H1 (cell line): Measurements from ENCODE around the gene CEBPA. TPM values are rescaled to one million over a fixed set of nuclear protein-coding genes. Genes with fewer than 3 reads are reported as not detected.

Experiments
- CTCF ChIA-PET: fragments of 300-600 bp; sonication (Branson Sonifier 250); formaldehyde crosslinking; loops from one replicate; lab custom pipeline; 2021; ENCODE audit not compliant: partially characterized antibody; lab: Charles Lee
- POLR2A ChIA-PET: fragments of 300-600 bp; sonication (Branson Sonifier 250); formaldehyde crosslinking; loops from one replicate; lab custom pipeline; 2021; ENCODE audit warnings: inconsistent platforms; ENCODE audit not compliant: partially characterized antibody; lab: Charles Lee
- DNase-seq, 2 experiments: peaks; one replicate each; pipeline versions ENCODE4 v3.0.0 to v3.0.0-alpha.2; 2010 to 2022; ENCODE audit warnings: low spot score in 2 of 2, low read depth in 1 of 2, mixed read lengths in 1 of 2
- FAIRE-seq: peaks from 2 replicates; lab custom pipeline; 2011; peaks lifted over from hg19 to GRCh38; lab: Jason Lieb, UNC
- H2AFZ ChIP-seq: 2 replicates; pipeline ENCODE4 v1.8.1; 2012; ENCODE audit warnings: low read length, inconsistent platforms
- H2AK5ac ChIP-seq: 2 replicates; pipeline ENCODE4 v1.6.1; 2013; ENCODE audit warnings: low read depth, low read length
- H2BK120ac ChIP-seq: replicated peaks from 2 replicates; pipeline ENCODE3; 2013; ENCODE audit warnings: low read depth, low read length, inconsistent platforms
- H2BK12ac ChIP-seq: 2 replicates; pipeline ENCODE4 v1.6.1; 2013; ENCODE audit warnings: low read depth, low read length
- H2BK15ac ChIP-seq: 2 replicates; pipeline ENCODE4 v1.6.1; 2013; ENCODE audit warnings: low read length
- H2BK20ac ChIP-seq: 2 replicates; pipeline ENCODE4 v1.6.1; 2013; ENCODE audit warnings: low read length
- H2BK5ac ChIP-seq: 2 replicates; pipeline ENCODE4 v1.6.1; 2013; ENCODE audit warnings: low read depth, low read length
- H3K14ac ChIP-seq: 2 replicates; pipeline ENCODE4 v1.6.1; 2013; ENCODE audit warnings: inconsistent platforms; ENCODE audit not compliant: insufficient read length
- H3K18ac ChIP-seq: 2 replicates; pipeline ENCODE4 v1.6.1; 2013; ENCODE audit warnings: low read length; ENCODE audit errors: extremely low read depth
- H3K23ac ChIP-seq: 2 replicates; pipeline ENCODE4 v1.6.1; 2013; ENCODE audit warnings: inconsistent platforms; ENCODE audit not compliant: insufficient read length
- H3K23me2 ChIP-seq: 2 replicates; pipeline ENCODE4 v1.6.1; 2013; ENCODE audit warnings: low read depth, low read length
- H3K27ac ChIP-seq: 2 replicates; pipeline ENCODE4 v1.6.1; 2011; ENCODE audit warnings: low read depth, low read length, inconsistent platforms
- H3K27me3 ChIP-seq, 4 experiments: replicated peaks in 1 of 4; 1 replicate in 1 of 4; 2 replicates in 3 of 4; pipeline versions ENCODE4 v1.6.1 to v1.8.1; 2011 to 2013; ENCODE audit warnings: low read length in 3 of 4, mild to moderate bottlenecking in 3 of 4, inconsistent platforms in 2 of 4, mixed read lengths in 2 of 4, moderate library complexity in 1 of 4; ENCODE audit not compliant: control insufficient read depth in 3 of 4, insufficient read depth in 3 of 4; ENCODE audit errors: extremely low read depth in 1 of 4
- H3K36me3 ChIP-seq, 4 experiments: 2 replicates each; pipeline versions ENCODE4 v1.6.1 to v1.8.1; 2011 to 2013; ENCODE audit warnings: mild to moderate bottlenecking in 4 of 4, low read length in 3 of 4, moderate library complexity in 2 of 4, control low read depth in 1 of 4, inconsistent platforms in 1 of 4; ENCODE audit not compliant: insufficient read depth in 4 of 4, control insufficient read depth in 2 of 4
- H3K4ac ChIP-seq: replicated peaks from 2 replicates; pipeline ENCODE3; 2013; ENCODE audit warnings: low read length, low read depth, mixed read lengths, inconsistent platforms; ENCODE audit not compliant: insufficient read length
- H3K4me1 ChIP-seq, 4 experiments: replicated peaks in 1 of 4; 1 replicate in 1 of 4; 2 replicates in 3 of 4; pipeline versions ENCODE4 v1.6.1 to v1.8.1; 2011 to 2013; ENCODE audit warnings: low read length in 3 of 4, inconsistent platforms in 2 of 4, mixed read lengths in 1 of 4; ENCODE audit not compliant: insufficient read depth in 4 of 4, control insufficient read depth in 3 of 4
- H3K4me2 ChIP-seq, 2 experiments: 2 replicates each; pipeline versions ENCODE4 v1.6.1 to v1.8.1; 2011 to 2013; ENCODE audit warnings: low read depth in 2 of 2, low read length in 2 of 2, control low read depth in 1 of 2, inconsistent platforms in 1 of 2, mild to moderate bottlenecking in 1 of 2; ENCODE audit not compliant: insufficient read depth in 1 of 2
- H3K4me3 ChIP-seq, 4 experiments: fragments of 200-600, 300-600 bp in 1 of 4; sonication (generic), shearing (Covaris generic), sonication (Bioruptor Twin) in 1 of 4; 2 replicates each; pipeline versions ENCODE4 v1.5.1 to v1.8.1; 2011 to 2016; ENCODE audit warnings: low read length in 4 of 4, low read depth in 3 of 4, control low read depth in 2 of 4, inconsistent platforms in 2 of 4, mild to moderate bottlenecking in 2 of 4, mixed read lengths in 1 of 4, moderate library complexity in 1 of 4; ENCODE audit not compliant: insufficient read depth in 2 of 4; ENCODE audit errors: extremely low read depth in 1 of 4
- H3K56ac ChIP-seq: replicated peaks from 2 replicates; pipeline ENCODE3; 2013; ENCODE audit warnings: low read depth, mild to moderate bottlenecking, mixed read lengths, low read length, inconsistent platforms; ENCODE audit not compliant: insufficient read length
- H3K79me1 ChIP-seq: 2 replicates; pipeline ENCODE4 v1.6.1; 2013; ENCODE audit warnings: low read depth, low read length, control low read depth
- H3K79me2 ChIP-seq, 2 experiments: 2 replicates each; pipeline versions ENCODE4 v1.6.1 to v1.8.1; 2012 to 2013; ENCODE audit warnings: low read length in 2 of 2, mild to moderate bottlenecking in 2 of 2, inconsistent platforms in 1 of 2; ENCODE audit not compliant: insufficient read depth in 2 of 2, control insufficient read depth in 1 of 2
- H3K9ac ChIP-seq, 4 experiments: replicated peaks in 1 of 4; 1 replicate in 1 of 4; 2 replicates in 3 of 4; pipeline versions ENCODE4 v1.6.1 to v1.8.1; 2011 to 2013; ENCODE audit warnings: low read depth in 3 of 4, low read length in 3 of 4, control low read depth in 2 of 4, mild to moderate bottlenecking in 2 of 4, moderate library complexity in 2 of 4, inconsistent platforms in 1 of 4; ENCODE audit errors: extremely low read depth in 1 of 4
- H3K9me3 ChIP-seq, 2 experiments: 2 replicates each; pipeline versions ENCODE4 v1.6.1 to v1.8.1; 2012 to 2013; ENCODE audit warnings: mild to moderate bottlenecking in 2 of 2, moderate library complexity in 2 of 2, control low read depth in 1 of 2, inconsistent platforms in 1 of 2, low read depth in 1 of 2, low read length in 1 of 2, mixed read lengths in 1 of 2; ENCODE audit not compliant: insufficient read depth in 2 of 2
- H4K20me1 ChIP-seq, 2 experiments: replicated peaks in 1 of 2; 2 replicates each; pipeline versions ENCODE3 to v1.8.1; 2011 to 2013; ENCODE audit warnings: inconsistent platforms in 2 of 2, low read length in 2 of 2, mild to moderate bottlenecking in 1 of 2; ENCODE audit not compliant: insufficient read depth in 2 of 2, control insufficient read depth in 1 of 2
- H4K5ac ChIP-seq: 2 replicates; pipeline ENCODE4 v1.6.1; 2013; ENCODE audit warnings: low read length, low read depth, mixed read lengths, inconsistent platforms; ENCODE audit not compliant: insufficient read length
- H4K8ac ChIP-seq: 2 replicates; pipeline ENCODE4 v1.8.0; 2013; ENCODE audit warnings: mild to moderate bottlenecking, moderate library complexity, low read length, inconsistent platforms; ENCODE audit not compliant: insufficient read depth; ENCODE audit errors: extremely low read depth
- H4K91ac ChIP-seq: replicated peaks from 2 replicates; pipeline ENCODE3; 2013; ENCODE audit warnings: low read length, mixed read lengths, inconsistent platforms; ENCODE audit not compliant: insufficient read length
- CBX8 ChIP-seq: fragments of 300-800, 300-1000 bp; sonication (generic); IDR thresholded peaks from 2 replicates; pipeline ENCODE4 v1.7.1; 2016; ENCODE audit warnings: low read depth, low read length, borderline replicate concordance
- RAD21 ChIP-seq, 2 experiments: IDR thresholded peaks in 1 of 2; conservative IDR thresholded peaks in 1 of 2; 2 replicates each; pipeline ENCODE4 v1.6.1; 2011; ENCODE audit warnings: low read depth in 2 of 2, low read length in 2 of 2, improper control_type of control experiment in 1 of 2, inconsistent platforms in 1 of 2, mild to moderate bottlenecking in 1 of 2, moderate library complexity in 1 of 2
- WGBS, 2 experiments: shearing (Covaris generic) in 1 of 2; methylation state at CpG; one replicate each; pipeline versions ENCODE4 v1.1.6 to v1.1.7; 2013 to 2015; ENCODE audit warnings: low lambda C conversion rate in 2 of 2, mixed read lengths in 2 of 2, inconsistent platforms in 1 of 2, low coverage in 1 of 2, missing lambda C conversion rate in 1 of 2; ENCODE audit not compliant: insufficient replicate concordance in 2 of 2, insufficient coverage in 1 of 2, insufficient read length in 1 of 2; ENCODE audit errors: extremely low coverage in 1 of 2, missing lambda C conversion rate in 1 of 2; 5-methylcytosine and 5-hydroxymethylcytosine counted together
- polyA plus RNA-seq, 7 experiments: library from polyadenylated mRNA; depleted of rRNA in 3 of 7; stranded (reverse) in 5 of 7; unstranded in 2 of 7; fragments of >200 nt in 5 of 7; fragments of 200-250 nt in 2 of 7; gene quantifications; 1 replicate in 5 of 7; 2 replicates in 1 of 7; 4 replicates in 1 of 7; pipeline versions ENCODE4 v1.2.1 to v1.2.3, GENCODE V29; 2011 to 2013; ENCODE audit warnings: missing spikeins in 2 of 7, mixed read lengths in 2 of 7
- total RNA-seq: library from RNA; stranded (reverse); fragmentation: NEBNext Ultra II Directional; extraction: Animal tissue kit (Norgen Biotek cat#: 25700); gene quantifications from 2 replicates; pipeline ENCODE4 v1.2.1, GENCODE V29; 2021

CEBPA gene
- total and polyA plus RNA-seq, 2 of the 8 experiments (the other 6 are each of a cell fraction or from before 2014, with no cell fraction given), result 2.0 to 2.7 TPM

DNA sequence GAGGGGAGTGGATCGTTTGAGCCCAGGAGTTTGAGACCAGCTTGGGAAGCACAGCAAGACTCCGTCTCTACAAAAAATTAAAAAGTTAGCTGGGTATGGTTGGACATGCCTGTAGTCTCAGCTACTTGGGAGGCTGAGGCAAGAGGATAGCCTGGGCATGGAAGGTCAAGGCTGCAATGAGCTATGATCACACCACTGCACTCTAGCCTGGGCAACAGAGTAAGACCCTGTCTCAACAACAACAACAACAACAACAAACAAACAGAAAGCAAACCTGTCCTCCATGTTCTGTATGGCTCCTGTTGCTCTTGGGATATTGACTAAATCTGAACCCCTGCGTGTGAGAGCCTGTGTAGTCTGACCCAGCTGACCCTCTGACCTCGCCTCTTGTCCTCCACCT lies 14.9 kb downstream of the CEBPA start:
- TF ChIP-seq RAD21 (IDR thresholded peaks at IDR 0.05 in 1 of 2, conservative IDR thresholded peaks at IDR 0.05 in 1 of 2; ENCODE audit: low read depth in 2 of 2, low read length in 2 of 2), result no peak
- TF ChIP-seq CBX8, result no peak
- H4K8ac ChIP-seq, result no peak overlapping the region
- no peak overlapping the region for H2AFZ ChIP-seq
- H3K27me3 ChIP-seq, result no peaks in the 10 kb centered on the region
- H3K79me2 ChIP-seq, result no peaks in the 10 kb centered on the region
- no peak overlapping the region for H3K23ac ChIP-seq
- H4K91ac ChIP-seq, result no peak overlapping the region
- H3K36me3 ChIP-seq, result no peaks in the 10 kb centered on the region; a peak in 1 of 8 replicates
- no peak overlapping the region for H3K4me3 ChIP-seq
- H3K4me2 ChIP-seq, result no peak overlapping the region
- DNase-seq (no peak), FAIRE-seq (no peak)
- no peak overlapping the region for H4K5ac ChIP-seq
- no peak overlapping the region for H3K27ac ChIP-seq
- no peak overlapping the region for H2AK5ac ChIP-seq
- no peak overlapping the region for H2BK5ac ChIP-seq
- peaks cover 0 to 8% (median 2%) of the 10 kb centered on the region in 4 experiments; a peak in 5 of 7 replicates for H3K4me1 ChIP-seq
- H2BK12ac ChIP-seq, result no peak overlapping the region
- 81% methylated on average over 4 of the region's 4 CpGs; no CpG with 5 or more reads in 1 of the 2 experiments for WGBS, 2 experiments
- no peak overlapping the region for H3K14ac ChIP-seq
- no peak overlapping the region for H3K56ac ChIP-seq
- ChIA-PET POLR2A (interaction anchor here (4.7 kb wide), 1 partner anchor 13 kb away, joined by 16 read pairs; no protein-coding TSS in a partner anchor), CTCF (interaction anchor here (1.1 to 1.9 kb wide), 5 partner anchors 10 to 110 kb away, joined by 3 to 5 read pairs (median 4); no protein-coding TSS in a partner anchor)
- no peak overlapping the region for H2BK15ac ChIP-seq
- H2BK20ac ChIP-seq, result no peak overlapping the region
- no peaks in the 10 kb centered on the region for H3K79me1 ChIP-seq
- no peak overlapping the region for H3K9ac ChIP-seq
- no peak overlapping the region for H2BK120ac ChIP-seq
- no peak overlapping the region for H3K4ac ChIP-seq
- H3K9me3 ChIP-seq, result peaks cover 0 to 5% of the 10 kb centered on the region in 2 experiments; a peak in 1 of 4 replicates
- no peaks in the 10 kb centered on the region for H4K20me1 ChIP-seq
- H3K23me2 ChIP-seq, result 0 out of 2 replicates have a peak, but pooled peaks cover 3% of the 10 kb centered on the region
- no peak overlapping the region for H3K18ac ChIP-seq
